IMR-90 (cell line): ENCODE results near the gene MGA. TPM values are rescaled to one million over a fixed set of nuclear protein-coding genes. Genes with fewer than 3 reads are reported as not detected.

Experiments used
- ATAC-seq: fragments of 200-7000 bp; cut with Tn5 transposase; 2 replicates; pipeline ENCODE4 v1.9.1; 2020; ENCODE audit warnings: low read depth, mild to moderate bottlenecking, moderate library complexity
- BruUV-seq: library from RNA; stranded (reverse); fragments of 400-500 nt; replicated peaks from 2 replicates; lab custom pipeline; 2021; lab: Mats Ljungman, UMichigan
- CTCF ChIA-PET: fragments of 300-600 bp; formaldehyde crosslinking; extraction: SDS; loops from one replicate; lab custom pipeline; 2021; ENCODE audit warnings: antibody characterized with exemption; lab: Yijun Ruan, JAX
- POLR2A ChIA-PET: fragments of 300-600 bp; sonication (Branson Sonifier 250); formaldehyde crosslinking; loops from one replicate; lab custom pipeline; 2022; ENCODE audit warnings: antibody characterized with exemption; ENCODE audit not compliant: unreplicated experiment; lab: Charles Lee
- DNase-seq: peaks from one replicate; pipeline ENCODE4 v3.0.0; 2013
- H2AFZ ChIP-seq: replicated peaks from 2 replicates; pipeline ENCODE3; 2013; ENCODE audit warnings: low read length, mild to moderate bottlenecking; ENCODE audit not compliant: poor library complexity
- H2AK5ac ChIP-seq: 2 replicates; pipeline ENCODE4 v1.6.1; 2013; ENCODE audit warnings: low read depth, low read length, inconsistent platforms
- H2AK9ac ChIP-seq: replicated peaks from 2 replicates; pipeline ENCODE3; 2013; ENCODE audit warnings: mild to moderate bottlenecking, low read depth, low read length, moderate library complexity; ENCODE audit not compliant: poor library complexity
- H2BK120ac ChIP-seq: 2 replicates; pipeline ENCODE4 v1.6.1; 2013; ENCODE audit warnings: low read depth, low read length, inconsistent platforms
- H2BK15ac ChIP-seq: 3 replicates; pipeline ENCODE4 v1.6.1; 2013; ENCODE audit warnings: low read depth, low read length, inconsistent platforms
- H2BK20ac ChIP-seq: 2 replicates; pipeline ENCODE4 v1.6.1; 2013; ENCODE audit warnings: low read depth, mild to moderate bottlenecking, inconsistent platforms, low read length, moderate library complexity
- H2BK5ac ChIP-seq: 2 replicates; pipeline ENCODE4 v1.6.1; 2013; ENCODE audit warnings: mild to moderate bottlenecking, low read depth, low read length, inconsistent platforms; ENCODE audit not compliant: poor library complexity, severe bottlenecking
- H3K14ac ChIP-seq: replicated peaks from 2 replicates; pipeline ENCODE4 v1.6.1; 2013; ENCODE audit warnings: low read depth, low read length, inconsistent platforms
- H3K18ac ChIP-seq: 2 replicates; pipeline ENCODE4 v1.6.1; 2013; ENCODE audit warnings: low read depth, low read length, control low read depth
- H3K23ac ChIP-seq: 2 replicates; pipeline ENCODE4 v1.6.1; 2013; ENCODE audit warnings: low read depth, low read length, inconsistent platforms
- H3K27ac ChIP-seq: 2 replicates; pipeline ENCODE4 v1.5.1; 2013; ENCODE audit warnings: mild to moderate bottlenecking, control low read depth, low read length; ENCODE audit not compliant: insufficient read depth
- H3K27me3 ChIP-seq: 2 replicates; pipeline ENCODE4 v1.6.1; 2013; ENCODE audit warnings: low read length; ENCODE audit not compliant: control insufficient read depth, insufficient read depth
- H3K36me3 ChIP-seq: 2 replicates; pipeline ENCODE4 v1.6.1; 2013; ENCODE audit warnings: low read length, mixed read lengths; ENCODE audit not compliant: control insufficient read depth, insufficient read depth
- H3K4ac ChIP-seq: 2 replicates; pipeline ENCODE4 v1.6.1; 2013; ENCODE audit warnings: low read depth, low read length, inconsistent platforms
- H3K4me1 ChIP-seq: 2 replicates; pipeline ENCODE4 v1.6.1; 2013; ENCODE audit warnings: low read length, mixed read lengths; ENCODE audit not compliant: control insufficient read depth, insufficient read depth
- H3K4me2 ChIP-seq: 2 replicates; pipeline ENCODE4 v1.6.1; 2013; ENCODE audit warnings: low read depth, mild to moderate bottlenecking, control low read depth, low read length, moderate library complexity
- H3K4me3 ChIP-seq: 2 replicates; pipeline ENCODE4 v1.5.1; 2013; ENCODE audit warnings: low read depth, mild to moderate bottlenecking, control low read depth, low read length, moderate library complexity; ENCODE audit not compliant: insufficient read depth
- H3K56ac ChIP-seq: 2 replicates; pipeline ENCODE4 v1.6.1; 2013; ENCODE audit warnings: low read length, inconsistent platforms; ENCODE audit not compliant: insufficient read depth; ENCODE audit errors: extremely low read depth
- H3K79me1 ChIP-seq, 2 experiments: 2 replicates each; pipeline ENCODE4 v1.6.1; 2013; ENCODE audit warnings: low read length in 2 of 2, inconsistent platforms in 1 of 2, low read depth in 1 of 2
- H3K9ac ChIP-seq: 2 replicates; pipeline ENCODE4 v1.6.1; 2013; ENCODE audit warnings: low read depth, low read length, control low read depth
- H3K9me1 ChIP-seq: 2 replicates; pipeline ENCODE4 v1.6.1; 2013; ENCODE audit warnings: low read length, inconsistent platforms; ENCODE audit not compliant: insufficient read depth
- H3K9me3 ChIP-seq: 2 replicates; pipeline ENCODE4 v1.6.1; 2013; ENCODE audit warnings: low read length; ENCODE audit not compliant: control insufficient read depth, insufficient read depth
- H4K20me1 ChIP-seq: 2 replicates; pipeline ENCODE4 v1.6.1; 2013; ENCODE audit warnings: low read length, inconsistent platforms; ENCODE audit not compliant: insufficient read depth
- H4K5ac ChIP-seq: 2 replicates; pipeline ENCODE4 v1.6.1; 2013; ENCODE audit warnings: mild to moderate bottlenecking, low read depth, low read length, control low read depth
- H4K8ac ChIP-seq, 2 experiments: 2 replicates each; pipeline ENCODE4 v1.6.1; 2013; ENCODE audit warnings: low read depth in 2 of 2, low read length in 2 of 2, control low read depth in 1 of 2, inconsistent platforms in 1 of 2
- H4K91ac ChIP-seq: 2 replicates; pipeline ENCODE4 v1.6.1; 2013; ENCODE audit warnings: low read depth, low read length, inconsistent platforms; ENCODE audit not compliant: insufficient read depth
- CEBPB ChIP-seq: IDR thresholded peaks from 2 replicates; pipeline ENCODE4 v1.6.1; 2012; ENCODE audit warnings: low read depth, low read length, improper control_type of control experiment
- FOS ChIP-seq: fragments of 150-350 bp; IDR thresholded peaks from 2 replicates; pipeline ENCODE4 v1.6.1; 2016; ENCODE audit warnings: low read depth, low read length
- MAFK ChIP-seq: IDR thresholded peaks from 2 replicates; pipeline ENCODE4 v1.6.1; 2012; ENCODE audit warnings: low read depth, low read length, improper control_type of control experiment
- MXI1 ChIP-seq: IDR thresholded peaks from 2 replicates; pipeline ENCODE4 v1.6.1; 2012; ENCODE audit warnings: low read depth, mild to moderate bottlenecking, low read length, moderate library complexity, borderline replicate concordance
- NFE2L2 ChIP-seq: fragments of 150-350 bp; IDR thresholded peaks from 2 replicates; pipeline ENCODE4 v1.6.1; 2016; ENCODE audit warnings: low read depth, mild to moderate bottlenecking, low read length
- RAD21 ChIP-seq: IDR thresholded peaks from 2 replicates; pipeline ENCODE4 v1.6.1; 2012; ENCODE audit warnings: low read length, improper control_type of control experiment
- RCOR1 ChIP-seq: IDR thresholded peaks from 2 replicates; pipeline ENCODE4 v1.6.1; 2012; ENCODE audit warnings: mild to moderate bottlenecking, low read length, improper control_type of control experiment; ENCODE audit not compliant: insufficient replicate concordance
- RFX5 ChIP-seq: IDR thresholded peaks from 2 replicates; pipeline ENCODE4 v1.8.0; 2012; ENCODE audit warnings: low read depth, mild to moderate bottlenecking, low read length, moderate library complexity
- SMC3 ChIP-seq: fragments of 150-350 bp; IDR thresholded peaks from 2 replicates; pipeline ENCODE4 v1.6.1; 2016; ENCODE audit warnings: low read depth, mild to moderate bottlenecking, antibody characterized with exemption, low read length, moderate library complexity
- WGBS, 2 experiments: methylation state at CpG; one replicate each; pipeline versions ENCODE4 v1.1.5 to v1.1.7; 2013; ENCODE audit warnings: missing lambda C conversion rate in 2 of 2; ENCODE audit not compliant: insufficient read length in 1 of 2; ENCODE audit errors: extremely low coverage in 2 of 2; 5-methylcytosine and 5-hydroxymethylcytosine counted together
- dilution Hi-C: fragments of 300-500 bp; cut with HindIII; formaldehyde crosslinking; loops from one replicate; pipeline ENCODE4 v1.14.3; 2018; ENCODE audit warnings: low sequenced_read_pairs; ENCODE audit not compliant: unreplicated experiment
- in situ Hi-C: fragments of 300-500 bp; cut with MboI; formaldehyde crosslinking; loops from 3 replicates; pipeline ENCODE4 v1.14.3; 2019; ENCODE audit warnings: low sequenced_read_pairs, inconsistent platforms, mixed read lengths
- intact Hi-C: fragments of 100-400 bp; cut with micrococcal nuclease; formaldehyde crosslinking; loops from 2 replicates; pipeline ENCODE4 v1.10.0; 2022
- polyA plus RNA-seq, 3 experiments: library from polyadenylated mRNA; depleted of rRNA; stranded (reverse); fragments of >200 nt; gene quantifications; 2 replicates each; pipeline ENCODE4 v1.2.3, GENCODE V29; 2012; ENCODE audit warnings: low replicate concordance in 1 of 3
- total RNA-seq: library from RNA; depleted of rRNA; stranded (reverse); fragments of >200 nt; gene quantifications from 2 replicates; pipeline ENCODE4 v1.2.3, GENCODE V29; 2012
- TF ChIP-seq, protein P1 (sequence below): fragments of 150-350 bp; IDR thresholded peaks from 2 replicates; pipeline ENCODE4 v1.6.1; 2017; ENCODE audit warnings: mild to moderate bottlenecking, antibody characterized with exemption, low read length, low read depth
- TF ChIP-seq, protein P2 (sequence below): fragments of 150-350 bp; IDR thresholded peaks from 2 replicates; pipeline ENCODE4 v1.6.1; 2016; ENCODE audit warnings: low read depth, mild to moderate bottlenecking, low read length, moderate library complexity, borderline replicate concordance

MGA gene
- total and polyA plus RNA-seq, 2 of the 4 experiments (the other 2 are of a cell fraction), result 3.2 to 38.0 TPM

DNA sequence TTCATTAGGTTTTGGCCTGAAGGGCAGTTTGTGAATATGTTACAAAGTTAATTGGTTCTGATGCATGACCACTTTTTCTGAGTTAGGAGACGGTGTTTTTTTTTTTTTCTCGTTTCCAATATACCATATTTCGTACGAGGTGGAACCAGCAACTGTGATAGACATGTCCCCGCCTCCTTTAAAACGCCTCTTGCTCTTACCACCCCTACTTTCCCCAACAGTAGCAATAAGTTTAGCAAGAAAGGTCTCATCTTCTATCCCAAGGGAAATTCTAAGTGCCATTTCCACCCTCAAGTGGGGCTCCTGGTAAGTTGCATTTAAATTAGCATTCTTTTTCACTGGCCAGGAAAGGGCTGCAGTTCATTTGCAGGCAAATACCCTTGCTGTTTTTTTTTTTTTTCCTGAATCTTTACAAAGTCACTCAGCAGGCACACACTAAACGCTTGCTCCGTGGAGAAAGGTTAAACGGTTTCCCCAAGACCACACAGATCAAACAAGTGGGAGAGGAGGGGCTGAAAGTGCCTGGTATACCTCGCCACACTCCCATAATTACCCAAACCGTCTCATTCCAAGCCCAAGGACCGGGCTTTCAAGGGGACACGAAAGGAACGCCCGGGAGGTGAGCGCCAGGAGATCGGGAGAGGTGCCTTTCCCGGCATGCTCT, 39.5 kb upstream of the MGA start:
- ATAC-seq (no peak; the same call in 1 of the 2 replicates), DNase-seq (no peak)
- ChIA-PET CTCF (no interaction called here), POLR2A (no interaction called here)
- no peaks in the 10 kb centered on the region for H3K4me1 ChIP-seq
- no peak overlapping the region; the same call in 1 of the 2 replicates for H3K27ac ChIP-seq
- H3K9me1 ChIP-seq, result 0 out of 2 replicates have a peak, but pooled peaks cover 2% of the 10 kb centered on the region
- H3K36me3 ChIP-seq, result no peaks in the 10 kb centered on the region
- peak overlapping the region; percentile 78 for H4K91ac ChIP-seq
- intact Hi-C loops, result loop anchor here (5.0 kb wide), 1 partner anchor 42 kb away; the partner anchor contains the start of gene MGA
- H3K4me3 ChIP-seq, result peak overlapping the region; percentile 70
- peak overlapping the region; percentile 58 for H2BK20ac ChIP-seq
- H4K8ac ChIP-seq, result peak overlapping the region; percentile 74 to 94; a peak in 3 of 4 replicates
- no peak overlapping the region for H3K56ac ChIP-seq
- TF ChIP-seq RCOR1, result no peak
- TF ChIP-seq FOS, result no peak
- no peak for TF ChIP-seq MXI1
- TF ChIP-seq MAFK, result no peak
- no peak for TF ChIP-seq RFX5
- no peak for TF ChIP-seq SMC3
- no peak for TF ChIP-seq CEBPB
- no peak for TF ChIP-seq NFE2L2
- TF ChIP-seq, protein P1, sequence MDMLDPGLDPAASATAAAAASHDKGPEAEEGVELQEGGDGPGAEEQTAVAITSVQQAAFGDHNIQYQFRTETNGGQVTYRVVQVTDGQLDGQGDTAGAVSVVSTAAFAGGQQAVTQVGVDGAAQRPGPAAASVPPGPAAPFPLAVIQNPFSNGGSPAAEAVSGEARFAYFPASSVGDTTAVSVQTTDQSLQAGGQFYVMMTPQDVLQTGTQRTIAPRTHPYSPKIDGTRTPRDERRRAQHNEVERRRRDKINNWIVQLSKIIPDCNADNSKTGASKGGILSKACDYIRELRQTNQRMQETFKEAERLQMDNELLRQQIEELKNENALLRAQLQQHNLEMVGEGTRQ, result no peak
- TF ChIP-seq, protein P2, sequence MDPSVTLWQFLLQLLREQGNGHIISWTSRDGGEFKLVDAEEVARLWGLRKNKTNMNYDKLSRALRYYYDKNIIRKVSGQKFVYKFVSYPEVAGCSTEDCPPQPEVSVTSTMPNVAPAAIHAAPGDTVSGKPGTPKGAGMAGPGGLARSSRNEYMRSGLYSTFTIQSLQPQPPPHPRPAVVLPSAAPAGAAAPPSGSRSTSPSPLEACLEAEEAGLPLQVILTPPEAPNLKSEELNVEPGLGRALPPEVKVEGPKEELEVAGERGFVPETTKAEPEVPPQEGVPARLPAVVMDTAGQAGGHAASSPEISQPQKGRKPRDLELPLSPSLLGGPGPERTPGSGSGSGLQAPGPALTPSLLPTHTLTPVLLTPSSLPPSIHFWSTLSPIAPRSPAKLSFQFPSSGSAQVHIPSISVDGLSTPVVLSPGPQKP, result no peak
- no peak for TF ChIP-seq RAD21
- H2AK5ac ChIP-seq, result no peak overlapping the region
- H3K14ac ChIP-seq, result peak overlapping the region; percentile 92
- H3K79me1 ChIP-seq, result peaks cover 0 to 9% of the 10 kb centered on the region in 2 experiments; a peak in 1 of 4 replicates
- no peaks in the 10 kb centered on the region for H4K20me1 ChIP-seq
- WGBS, 2 experiments, result 27% methylated on average over 3 of the region's 18 CpGs; no CpG with 5 or more reads in 1 of the 2 experiments
- peak overlapping the region; percentile 61; the same call in 1 of the 3 replicates for H2BK15ac ChIP-seq
- H3K18ac ChIP-seq, result peak overlapping the region; percentile 21; the same call in 1 of the 2 replicates
- H3K9ac ChIP-seq, result peak overlapping the region; percentile 34; the same call in 1 of the 2 replicates
- peaks cover 7% of the 10 kb centered on the region for H3K9me3 ChIP-seq
- H3K27me3 ChIP-seq, result no peaks in the 10 kb centered on the region
- H2AK9ac ChIP-seq, result peak overlapping the region; percentile 77
- dilution Hi-C loops, result no loop called here
- peak overlapping the region; percentile 79 for H2BK120ac ChIP-seq
- H3K23ac ChIP-seq, result peak overlapping the region; percentile 94; the same call in 1 of the 2 replicates
- in situ Hi-C loops, result no loop called here
- BruUV-seq, result no TSS peak
- peak overlapping the region; percentile 78 for H3K4me2 ChIP-seq
- peak overlapping the region; percentile 86 for H4K5ac ChIP-seq
- no peak overlapping the region for H2BK5ac ChIP-seq
- peak overlapping the region; percentile 98 for H2AFZ ChIP-seq
- H3K4ac ChIP-seq, result peak overlapping the region; percentile 82
